HFFc6 (cell line): Measurements from ENCODE around the gene SEC23B. TPM values are rescaled to one million over a fixed set of nuclear protein-coding genes. Genes with fewer than 3 reads are reported as not detected.

ENCODE experiments used
- DNase-seq: peaks from one replicate; pipeline ENCODE4 v3.0.0-alpha.2; 2018
- H3K27ac Mint-ChIP-seq: 2 replicates; pipeline ENCODE4 v1.8.0; 2020; ENCODE audit warnings: mild to moderate bottlenecking, mixed read lengths
- H3K27me3 Mint-ChIP-seq: 2 replicates; pipeline ENCODE4 v1.8.0; 2021; ENCODE audit warnings: mild to moderate bottlenecking, moderate library complexity, mixed read lengths; ENCODE audit not compliant: insufficient read depth
- H3K36me3 Mint-ChIP-seq: 2 replicates; pipeline ENCODE4 v1.8.0; 2021; ENCODE audit warnings: low read depth, mixed read lengths
- H3K4me1 Mint-ChIP-seq: 2 replicates; pipeline ENCODE4 v1.8.0; 2020; ENCODE audit warnings: low read depth, mixed read lengths
- H3K4me3 Mint-ChIP-seq: 2 replicates; pipeline ENCODE4 v1.8.0; 2020; ENCODE audit warnings: mild to moderate bottlenecking, moderate library complexity, mixed read lengths
- H3K9me3 Mint-ChIP-seq: 2 replicates; pipeline ENCODE4 v1.8.0; 2020; ENCODE audit warnings: mild to moderate bottlenecking, mixed read lengths
- CTCF ChIP-seq: fragments of 200-600 bp; sonication (generic); IDR thresholded peaks from 2 replicates; pipeline ENCODE4 v1.5.0; 2021; ENCODE audit warnings: antibody characterized with exemption, mild to moderate bottlenecking
- long read RNA-seq: library from polyadenylated mRNA; unstranded; transcript quantifications from one replicate; pipeline ENCODE4 v2.0.0, GENCODE V29; 2019
- total RNA-seq, 6 experiments: library from RNA; stranded (reverse); fragmentation: NEBNext Ultra II Directional; extraction: Animal tissue kit (Norgen Biotek cat#: 25700); gene quantifications; 2 replicates in 1 of 6; 3 replicates in 5 of 6; pipeline ENCODE4 v1.2.3, GENCODE V29; 2021

Gene SEC23B
- 10 to 100 TPM; 50.8 to 63.4 (median 57.6) TPM for total RNA-seq
- long read RNA-seq, transcript SEC23B-202 (20 exons, 3,464 nt): major isoform, 35 of 88 reads
- long read RNA-seq, transcript SEC23B-204 (20 exons, 3,484 nt): minor isoform, 27 of 88 reads
- long read RNA-seq, partial matches to known transcripts: 17 of 88 reads
- long read RNA-seq, other reads (novel, unspliced or antisense): 8 of 88 reads

GRCh38 chr20:18507218-18508191, at the start of gene SEC23B:
SEC23B (plus strand) TSS chr20:18507940; CDS start chr20:18510836, 2,896 bp downstream.
- H3K36me3 Mint-ChIP-seq: peaks cover 20% of the 10 kb centered on the region

GRCh38 chr20:18465536-18466200, 42.1 kb upstream of the SEC23B start:
- H3K9me3 Mint-ChIP-seq: no peaks in the 10 kb centered on the region
- no peaks in the 10 kb centered on the region for H3K27me3 Mint-ChIP-seq
- DNase-seq: no peak
- TF ChIP-seq CTCF: no peak
- peak overlapping the region; percentile 99; the same call in 1 of the 2 replicates for H3K27ac Mint-ChIP-seq
- H3K36me3 Mint-ChIP-seq: no peaks in the 10 kb centered on the region; the same call in 1 of the 2 replicates
- peak overlapping the region; percentile 99 for H3K4me3 Mint-ChIP-seq
- H3K4me1 Mint-ChIP-seq: peaks cover 25% of the 10 kb centered on the region

More at GRCh38 chr20:18507218-18508191, at the start of gene SEC23B:
- DNase-seq: peak; percentile 96
- no peak for TF ChIP-seq CTCF
- no peaks in the 10 kb centered on the region; the same call in 1 of the 2 replicates for H3K27me3 Mint-ChIP-seq
- peaks cover 28% of the 10 kb centered on the region for H3K4me1 Mint-ChIP-seq
- H3K4me3 Mint-ChIP-seq: peak within 1 kb of the TSS; percentile 99
- H3K27ac Mint-ChIP-seq: peak within 1 kb of the TSS; percentile 95
- no peaks in the 10 kb centered on the region for H3K9me3 Mint-ChIP-seq

DNA sequence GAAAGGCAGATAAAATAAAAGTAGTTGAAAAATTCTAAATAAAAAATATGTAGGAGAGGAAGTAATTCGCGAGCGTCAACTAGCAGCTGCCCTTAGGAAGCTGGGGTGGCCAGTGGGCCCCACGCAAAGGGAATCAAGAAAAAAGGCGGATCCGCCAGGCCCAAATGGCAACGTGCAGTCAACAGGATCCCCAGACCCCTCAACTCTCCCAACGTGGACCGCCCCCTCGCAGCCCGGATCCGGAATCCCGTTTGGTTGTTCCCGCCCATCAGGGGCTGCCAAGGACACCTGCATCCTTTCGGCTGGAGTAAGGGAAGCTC, 41.2 kb upstream of the SEC23B start:
- Mint-ChIP-seq H3K27ac (peak overlapping the region; percentile 99), H3K36me3 (no peaks in the 10 kb centered on the region; the same call in 1 of the 2 replicates), H3K4me1 (peaks cover 25% of the 10 kb centered on the region), H3K9me3 (no peaks in the 10 kb centered on the region), H3K27me3 (no peaks in the 10 kb centered on the region; the same call in 1 of the 2 replicates), H3K4me3 (peak overlapping the region; percentile 99)
- no peak for TF ChIP-seq CTCF
- DNase-seq: no peak

GRCh38 chr20:18466894-18467730, 40.6 kb upstream of the SEC23B start, which contains the start of the genes DZANK1 and POLR3F:
DZANK1 (minus strand) TSS chr20:18467030; CDS start chr20:18465358, 1,672 bp downstream.
POLR3F (plus strand) TSS chr20:18467390; CDS start chr20:18467507, 117 bp downstream.
- peaks cover 25% of the 10 kb centered on the region for H3K4me1 Mint-ChIP-seq
- TF ChIP-seq CTCF: no peak; the same call in 1 of the 2 replicates
- H3K27ac Mint-ChIP-seq: peak within 1 kb of the TSS; percentile 99
- no peaks in the 10 kb centered on the region for H3K9me3 Mint-ChIP-seq
- no peaks in the 10 kb centered on the region; the same call in 1 of the 2 replicates for H3K36me3 Mint-ChIP-seq
- DNase-seq: peak; percentile 95
- H3K4me3 Mint-ChIP-seq: peak within 1 kb of the TSS; percentile 99
- H3K27me3 Mint-ChIP-seq: no peaks in the 10 kb centered on the region; the same call in 1 of the 2 replicates
